MM.1S (cell line): ENCODE results near the gene MAML3.

Experiments
- DNase-seq: peaks from one replicate; pipeline ENCODE4 v3.0.0-alpha.2; 2015
- H2AFZ ChIP-seq: fragments of 300-600 bp; sonication (generic); 2 replicates; pipeline ENCODE4 v1.6.0; 2016; ENCODE audit warnings: antibody characterized with exemption, low read length
- H3F3A ChIP-seq: fragments of 300-600 bp; sonication (generic); 2 replicates; pipeline ENCODE4 v1.6.1; 2016; ENCODE audit warnings: mild to moderate bottlenecking, antibody characterized with exemption, low read length, moderate library complexity, mixed read lengths; ENCODE audit not compliant: insufficient read depth
- H3K27ac ChIP-seq: fragments of 300-600 bp; sonication (generic); 2 replicates; pipeline ENCODE4 v1.5.1; 2016; ENCODE audit warnings: mild to moderate bottlenecking, low read length
- H3K27me3 ChIP-seq: fragments of 300-600 bp; sonication (generic); replicated peaks from 2 replicates; pipeline ENCODE4 v1.6.0; 2016; ENCODE audit warnings: low read length; ENCODE audit not compliant: insufficient read depth
- H3K36me3 ChIP-seq: fragments of 300-600 bp; sonication (generic); replicated peaks from 2 replicates; pipeline ENCODE4 v1.6.1; 2016; ENCODE audit warnings: mild to moderate bottlenecking, low read length, mixed read lengths; ENCODE audit not compliant: insufficient read depth
- H3K4me1 ChIP-seq: fragments of 300-600 bp; sonication (generic); 2 replicates; pipeline ENCODE4 v1.6.1; 2016; ENCODE audit warnings: low read length, mixed read lengths
- H3K4me2 ChIP-seq: fragments of 300-600 bp; sonication (generic); 2 replicates; pipeline ENCODE4 v1.6.0; 2016; ENCODE audit warnings: low read depth, low read length
- H3K4me3 ChIP-seq: fragments of 300-600 bp; sonication (generic); 2 replicates; pipeline ENCODE4 v1.5.1; 2016; ENCODE audit warnings: low read length, mixed read lengths
- H3K79me2 ChIP-seq: fragments of 300-600 bp; sonication (generic); 2 replicates; pipeline ENCODE4 v1.6.1; 2016; ENCODE audit warnings: mixed run types, low read length, mixed read lengths
- H3K9ac ChIP-seq: fragments of 300-600 bp; sonication (generic); 2 replicates; pipeline ENCODE4 v1.6.1; 2016; ENCODE audit warnings: low read length, mixed read lengths
- H3K9me2 ChIP-seq: fragments of 300-600 bp; sonication (generic); replicated peaks from 2 replicates; pipeline ENCODE4 v1.6.1; 2016; ENCODE audit warnings: mild to moderate bottlenecking, low read length, mixed read lengths; ENCODE audit not compliant: insufficient read depth
- H3K9me3 ChIP-seq: fragments of 300-600 bp; sonication (generic); replicated peaks from 2 replicates; pipeline ENCODE4 v1.6.1; 2016; ENCODE audit warnings: mild to moderate bottlenecking, low read length, mixed read lengths; ENCODE audit not compliant: insufficient read depth
- H4K20me1 ChIP-seq: fragments of 300-600 bp; sonication (generic); 2 replicates; pipeline ENCODE4 v1.6.1; 2016; ENCODE audit warnings: mild to moderate bottlenecking, low read length, moderate library complexity, mixed read lengths; ENCODE audit not compliant: insufficient read depth
- EZH2 ChIP-seq: fragments of 300-600 bp; sonication (generic); optimal IDR thresholded peaks from 2 replicates; pipeline ENCODE3; 2017; ENCODE audit warnings: low read depth, mild to moderate bottlenecking, antibody characterized with exemption, low read length, mixed read lengths
- EZH2phosphoT487 ChIP-seq: fragments of 300-600 bp; sonication (generic); IDR thresholded peaks from 2 replicates; pipeline ENCODE4 v1.6.1; 2018; ENCODE audit warnings: antibody characterized with exemption, low read length
- TF ChIP-seq, protein P1 (sequence below): fragments of 300-600 bp; sonication (generic); IDR thresholded peaks from 2 replicates; pipeline ENCODE4 v1.5.1; 2016; ENCODE audit warnings: antibody characterized with exemption, low read length, mixed read lengths

MAML3 gene

DNA sequence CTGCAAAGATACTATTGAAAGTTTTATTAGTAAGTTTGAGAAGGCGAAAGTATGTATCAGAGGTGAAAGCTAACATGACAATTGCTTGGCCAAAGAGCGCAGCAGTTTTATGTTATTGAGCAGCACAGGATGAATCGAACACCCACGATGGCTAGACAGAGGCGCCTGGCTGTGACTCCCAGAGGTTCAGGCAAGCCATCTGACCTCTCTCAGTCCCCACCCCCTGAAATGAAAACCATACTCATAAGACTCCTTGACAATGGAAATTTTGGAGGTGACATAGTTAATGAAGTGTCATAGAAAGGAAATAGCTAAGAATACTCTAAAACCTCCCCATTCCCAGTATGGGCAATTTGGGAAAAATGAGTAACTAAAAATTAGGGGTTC is 417.7 kb downstream of the MAML3 start:
- no peaks in the 10 kb centered on the region for H3K79me2 ChIP-seq
- H3K27me3 ChIP-seq: no peaks in the 10 kb centered on the region
- H3K27ac ChIP-seq: no peak overlapping the region
- no peaks in the 10 kb centered on the region for H3K4me1 ChIP-seq
- no peaks in the 10 kb centered on the region for H3K36me3 ChIP-seq
- no peak for TF ChIP-seq EZH2phosphoT487
- TF ChIP-seq, protein P1, sequence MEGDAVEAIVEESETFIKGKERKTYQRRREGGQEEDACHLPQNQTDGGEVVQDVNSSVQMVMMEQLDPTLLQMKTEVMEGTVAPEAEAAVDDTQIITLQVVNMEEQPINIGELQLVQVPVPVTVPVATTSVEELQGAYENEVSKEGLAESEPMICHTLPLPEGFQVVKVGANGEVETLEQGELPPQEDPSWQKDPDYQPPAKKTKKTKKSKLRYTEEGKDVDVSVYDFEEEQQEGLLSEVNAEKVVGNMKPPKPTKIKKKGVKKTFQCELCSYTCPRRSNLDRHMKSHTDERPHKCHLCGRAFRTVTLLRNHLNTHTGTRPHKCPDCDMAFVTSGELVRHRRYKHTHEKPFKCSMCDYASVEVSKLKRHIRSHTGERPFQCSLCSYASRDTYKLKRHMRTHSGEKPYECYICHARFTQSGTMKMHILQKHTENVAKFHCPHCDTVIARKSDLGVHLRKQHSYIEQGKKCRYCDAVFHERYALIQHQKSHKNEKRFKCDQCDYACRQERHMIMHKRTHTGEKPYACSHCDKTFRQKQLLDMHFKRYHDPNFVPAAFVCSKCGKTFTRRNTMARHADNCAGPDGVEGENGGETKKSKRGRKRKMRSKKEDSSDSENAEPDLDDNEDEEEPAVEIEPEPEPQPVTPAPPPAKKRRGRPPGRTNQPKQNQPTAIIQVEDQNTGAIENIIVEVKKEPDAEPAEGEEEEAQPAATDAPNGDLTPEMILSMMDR: no peak
- TF ChIP-seq EZH2: no peak
- DNase-seq: no peak
- no peaks in the 10 kb centered on the region for H3K9me2 ChIP-seq
- H3F3A ChIP-seq: no peaks in the 10 kb centered on the region
- H3K4me2 ChIP-seq: no peak overlapping the region
- H4K20me1 ChIP-seq: no peaks in the 10 kb centered on the region
- H2AFZ ChIP-seq: no peak overlapping the region
- H3K4me3 ChIP-seq: no peak overlapping the region
- H3K9me3 ChIP-seq: no peaks in the 10 kb centered on the region
- no peak overlapping the region for H3K9ac ChIP-seq

DNA sequence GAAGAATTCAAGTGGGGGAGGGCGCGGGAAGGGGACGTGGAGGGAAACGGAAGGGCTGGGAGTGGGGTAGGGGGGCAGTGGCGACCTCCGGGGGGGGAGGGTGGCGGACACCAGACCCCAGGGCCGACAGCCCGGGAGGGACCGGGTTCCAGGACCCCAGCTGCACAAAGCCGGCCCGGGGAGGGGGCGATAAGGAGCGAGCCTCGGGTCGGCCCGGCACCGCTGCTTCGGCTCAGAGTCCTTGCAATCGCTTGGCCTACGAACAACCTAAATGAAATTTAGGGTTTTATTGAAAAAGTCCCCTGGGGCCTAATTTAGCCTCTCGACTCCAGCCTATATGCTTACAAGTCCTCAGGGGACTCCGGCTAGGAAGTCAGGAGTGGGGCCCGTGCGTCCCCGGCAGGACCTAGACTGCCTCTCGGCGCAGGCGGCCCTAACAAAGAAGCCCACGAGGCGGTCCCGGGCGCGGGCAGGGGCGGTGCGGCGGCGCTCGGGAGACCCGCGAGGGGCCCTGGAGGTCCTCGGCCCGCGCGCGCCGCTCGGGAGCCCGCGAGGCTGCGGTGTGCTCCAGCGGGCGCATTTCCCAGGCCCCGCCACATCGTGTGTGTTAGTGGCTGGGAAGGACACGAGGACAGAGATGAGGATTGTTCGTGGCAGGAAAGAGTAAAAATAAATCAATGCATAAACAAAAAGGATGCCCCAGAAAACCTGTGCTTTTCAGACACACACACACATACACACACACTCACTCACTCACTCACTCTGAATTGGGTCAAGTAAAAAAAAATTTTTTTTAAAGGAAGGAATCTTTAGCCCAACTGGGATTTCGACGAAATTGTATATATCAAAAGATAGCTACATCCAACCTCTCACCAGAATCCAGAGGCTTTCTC is 418.4 kb downstream of the MAML3 start:
- H3K36me3 ChIP-seq: no peaks in the 10 kb centered on the region
- no peaks in the 10 kb centered on the region for H3F3A ChIP-seq
- no peaks in the 10 kb centered on the region for H3K9me2 ChIP-seq
- no peaks in the 10 kb centered on the region for H3K9me3 ChIP-seq
- peak overlapping the region; percentile 6; the same call in 1 of the 2 replicates for H3K9ac ChIP-seq
- H3K4me1 ChIP-seq: no peaks in the 10 kb centered on the region
- H3K79me2 ChIP-seq: no peaks in the 10 kb centered on the region
- H3K27me3 ChIP-seq: no peaks in the 10 kb centered on the region
- peak overlapping the region; percentile 96 for H3K4me2 ChIP-seq
- no peak for DNase-seq
- peak overlapping the region; percentile 89 for H2AFZ ChIP-seq
- TF ChIP-seq, protein P1: no peak
- no peak for TF ChIP-seq EZH2phosphoT487
- TF ChIP-seq EZH2: no peak
- peak overlapping the region; percentile 57; the same call in 1 of the 2 replicates for H3K4me3 ChIP-seq
- H3K27ac ChIP-seq: no peak overlapping the region
- no peaks in the 10 kb centered on the region for H4K20me1 ChIP-seq

DNA sequence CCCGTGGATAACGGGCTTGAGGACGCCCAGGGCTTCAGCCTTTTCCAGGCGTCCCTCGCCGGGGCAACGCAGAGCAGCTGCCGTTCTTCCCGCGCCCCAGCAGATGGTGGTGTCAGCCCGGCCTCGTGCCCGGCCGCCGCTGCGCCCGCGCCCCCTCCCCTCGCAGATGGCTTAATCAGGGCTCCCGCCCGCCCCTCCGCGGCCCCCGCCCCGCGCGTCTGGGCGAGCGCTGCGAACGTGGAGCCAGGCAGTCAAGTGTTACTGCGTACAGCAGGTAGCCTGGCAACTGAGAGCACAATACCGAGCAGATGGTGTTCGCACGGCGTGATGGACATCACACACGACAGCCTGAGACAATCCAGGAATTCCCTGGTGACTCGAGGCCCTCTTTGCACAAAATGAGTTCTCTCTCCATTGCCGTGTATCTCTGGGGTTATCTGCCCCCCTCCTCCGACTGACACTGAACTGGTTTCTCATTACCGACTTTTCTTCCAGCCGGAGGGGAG is 419.1 kb downstream of the MAML3 start:
- no peaks in the 10 kb centered on the region for H3K4me1 ChIP-seq
- H3K4me2 ChIP-seq: peak overlapping the region; percentile 96
- no peak for TF ChIP-seq EZH2
- no peak for TF ChIP-seq EZH2phosphoT487
- TF ChIP-seq, protein P1: peak; percentile 74
- H2AFZ ChIP-seq: peak overlapping the region; percentile 89
- no peaks in the 10 kb centered on the region for H3K79me2 ChIP-seq
- DNase-seq: peak; percentile 62
- no peaks in the 10 kb centered on the region for H3F3A ChIP-seq
- peak overlapping the region; percentile 6; the same call in 1 of the 2 replicates for H3K9ac ChIP-seq
- H3K36me3 ChIP-seq: no peaks in the 10 kb centered on the region
- no peak overlapping the region for H3K27ac ChIP-seq
- no peaks in the 10 kb centered on the region for H3K9me3 ChIP-seq
- peak overlapping the region; percentile 57 for H3K4me3 ChIP-seq
- no peaks in the 10 kb centered on the region for H3K27me3 ChIP-seq
- H3K9me2 ChIP-seq: no peaks in the 10 kb centered on the region
- H4K20me1 ChIP-seq: no peaks in the 10 kb centered on the region
